GM12872 (cell line): Measurements from ENCODE around the gene NIPAL4.

Experiments used
- TF ChIP-seq, protein P1 (sequence below): IDR thresholded peaks from 3 replicates; pipeline ENCODE4 v1.5.1; 2011; ENCODE audit warnings: low read depth, mild to moderate bottlenecking, low read length, moderate library complexity; ENCODE audit not compliant: insufficient read depth

Gene NIPAL4

GRCh38 chr5:157468293-157468965 lies 8.4 kb downstream of the NIPAL4 start:
- TF ChIP-seq, protein P1, sequence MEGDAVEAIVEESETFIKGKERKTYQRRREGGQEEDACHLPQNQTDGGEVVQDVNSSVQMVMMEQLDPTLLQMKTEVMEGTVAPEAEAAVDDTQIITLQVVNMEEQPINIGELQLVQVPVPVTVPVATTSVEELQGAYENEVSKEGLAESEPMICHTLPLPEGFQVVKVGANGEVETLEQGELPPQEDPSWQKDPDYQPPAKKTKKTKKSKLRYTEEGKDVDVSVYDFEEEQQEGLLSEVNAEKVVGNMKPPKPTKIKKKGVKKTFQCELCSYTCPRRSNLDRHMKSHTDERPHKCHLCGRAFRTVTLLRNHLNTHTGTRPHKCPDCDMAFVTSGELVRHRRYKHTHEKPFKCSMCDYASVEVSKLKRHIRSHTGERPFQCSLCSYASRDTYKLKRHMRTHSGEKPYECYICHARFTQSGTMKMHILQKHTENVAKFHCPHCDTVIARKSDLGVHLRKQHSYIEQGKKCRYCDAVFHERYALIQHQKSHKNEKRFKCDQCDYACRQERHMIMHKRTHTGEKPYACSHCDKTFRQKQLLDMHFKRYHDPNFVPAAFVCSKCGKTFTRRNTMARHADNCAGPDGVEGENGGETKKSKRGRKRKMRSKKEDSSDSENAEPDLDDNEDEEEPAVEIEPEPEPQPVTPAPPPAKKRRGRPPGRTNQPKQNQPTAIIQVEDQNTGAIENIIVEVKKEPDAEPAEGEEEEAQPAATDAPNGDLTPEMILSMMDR: no peak

GRCh38 chr5:157469073-157469472 lies 9.1 kb downstream of the NIPAL4 start:
- TF ChIP-seq, protein P1: peak; percentile 34

- TF ChIP-seq, protein P1: no peak
Observed at GRCh38 chr5:157469687-157470086, 9.7 kb downstream of the NIPAL4 start.

DNA sequence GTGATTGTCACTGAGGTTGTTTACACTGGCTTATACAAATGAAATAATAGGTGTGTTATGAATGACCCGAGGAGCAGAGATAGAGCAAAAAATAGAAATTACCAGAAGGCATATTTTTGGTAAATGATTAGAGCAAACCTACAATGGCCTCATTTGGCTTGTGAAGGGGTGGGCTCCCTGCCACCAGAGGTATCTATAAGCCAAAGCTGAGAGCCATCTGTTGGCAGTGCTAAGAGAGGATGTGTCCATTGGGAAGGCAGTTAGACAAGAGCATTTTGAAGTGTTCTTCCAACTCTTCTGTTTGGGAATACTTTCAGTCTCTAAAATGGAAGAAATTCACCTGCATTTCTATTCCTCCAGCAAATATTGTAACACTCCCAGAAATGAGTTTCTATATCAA lies 10.6 kb downstream of the NIPAL4 start:
- TF ChIP-seq, protein P1: no peak

DNA sequence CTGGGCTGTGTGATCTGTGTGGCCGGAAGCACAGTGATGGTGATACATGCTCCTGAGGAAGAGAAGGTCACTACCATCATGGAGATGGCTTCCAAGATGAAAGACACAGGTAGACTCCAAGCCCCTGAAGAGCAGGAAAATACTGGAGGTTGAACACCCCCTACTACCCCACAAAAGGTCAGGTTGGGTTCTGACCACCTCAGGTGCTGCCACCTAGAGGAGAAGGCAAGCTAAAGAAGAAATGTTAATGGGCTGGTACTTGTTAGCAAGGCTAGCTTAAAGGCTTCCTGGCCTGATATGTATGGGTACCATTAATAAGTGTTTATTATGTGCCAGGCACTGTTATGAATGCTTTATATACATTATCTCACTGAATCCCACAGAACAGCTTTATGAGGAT lies 11.7 kb downstream of the NIPAL4 start:
- TF ChIP-seq, protein P1: peak; percentile 76

GRCh38 chr5:157473383-157474320 lies 13.6 kb downstream of the NIPAL4 start:
- TF ChIP-seq, protein P1: no peak

GRCh38 chr5:157475432-157475831 lies 15.4 kb downstream of the NIPAL4 start:
- TF ChIP-seq, protein P1: no peak
